Measurements from ENCODE around the gene CCDC85C. TPM values are rescaled to one million over a fixed set of nuclear protein-coding genes. Genes with fewer than 3 reads are reported as not detected.

Gene CCDC85C
- total RNA-seq, 1 experiment from 2014 or later: 33.2 TPM

DNA sequence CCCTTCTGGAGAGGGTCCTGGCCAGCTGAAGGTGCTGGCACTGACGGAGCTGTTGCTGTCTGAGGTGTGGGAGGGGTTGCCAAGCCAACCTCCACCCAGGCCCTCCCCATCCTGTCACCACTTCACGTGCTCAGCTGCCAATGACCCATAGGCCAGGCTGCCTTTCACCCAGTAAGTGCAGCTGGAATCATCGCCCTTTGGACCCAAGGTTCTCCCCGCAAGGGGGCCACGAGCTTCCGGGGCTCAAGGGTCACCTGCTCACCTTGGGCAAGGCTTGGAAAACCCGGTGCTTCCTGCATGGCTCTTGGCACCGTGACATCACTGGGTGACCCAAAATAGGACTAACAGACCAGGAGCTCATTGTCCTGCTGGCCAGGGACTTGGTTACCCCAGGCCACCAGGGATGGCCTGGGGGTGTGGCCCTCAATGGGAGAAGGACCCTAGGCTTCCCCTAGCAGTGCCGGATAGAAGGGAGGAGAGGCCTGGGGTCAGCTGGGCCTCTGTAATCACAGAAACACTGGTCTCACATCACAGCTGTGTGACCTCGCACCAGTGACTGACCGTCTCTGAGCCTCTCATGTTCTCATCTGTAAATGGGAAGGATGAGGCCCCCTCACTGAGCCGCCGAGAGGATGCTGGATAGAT is 51.3 kb downstream of the CCDC85C start:
- no peak overlapping the region for H3K4me2 ChIP-seq (ENCODE audit: insufficient read depth, insufficient read length, low read length)
- H3K18ac ChIP-seq (ENCODE audit: insufficient read length, low read depth, low read length): no peak overlapping the region
- H2AK5ac ChIP-seq (ENCODE audit: insufficient read length, low read length): no peak overlapping the region
- H2BK12ac ChIP-seq (ENCODE audit: insufficient read length, low read depth, low read length): no peak overlapping the region
- Mint-ChIP-seq H3K9me3 (no peaks in the 10 kb centered on the region), H3K4me3 (no peak overlapping the region; a peak in 1 of 5 replicates), H3K27me3 (ENCODE audit: low read depth) (no peaks in the 10 kb centered on the region; the same call in 1 of the 2 replicates), H3K27ac (peak overlapping the region in 1 of 3 experiments; percentile 90; a peak in 2 of 7 replicates), H3K36me3 (ENCODE audit: insufficient read depth in 1 of 3, low read depth in 3 of 3) (no peaks in the 10 kb centered on the region), H3K4me1 (peaks cover 33 to 44% of the 10 kb centered on the region in 2 experiments)
- H2BK20ac ChIP-seq (ENCODE audit: low read depth, low read length, poor library complexity, severe bottlenecking): no peak overlapping the region
- no peak overlapping the region for H3K4ac ChIP-seq (ENCODE audit: low read depth, low read length)
- no peaks in the 10 kb centered on the region; the same call in 1 of the 2 replicates for H3K79me2 ChIP-seq (ENCODE audit: insufficient read depth, low read length)
- H3K9ac ChIP-seq (ENCODE audit: extremely low read depth, insufficient read length, low read length): no peak overlapping the region
- no peak overlapping the region for H4K5ac ChIP-seq (ENCODE audit: insufficient read length, low read depth, low read length)
- no peaks in the 10 kb centered on the region; the same call in 1 of the 2 replicates for H3K4me1 ChIP-seq (ENCODE audit: insufficient read depth, low read length)
- H2BK5ac ChIP-seq (ENCODE audit: insufficient read length, low read length): no peak overlapping the region
- H2BK15ac ChIP-seq (ENCODE audit: low read depth, low read length): no peak overlapping the region
- no peak overlapping the region for H3K23ac ChIP-seq (ENCODE audit: insufficient read length, low read depth, low read length)
- H4K91ac ChIP-seq (ENCODE audit: insufficient read length, low read depth, low read length): no peak overlapping the region
- no peak overlapping the region for H2AFZ ChIP-seq (ENCODE audit: low read length)
- no CpG with 5 or more reads among the region's 13 CpGs for WGBS (ENCODE audit: extremely low coverage, insufficient read length, low lambda C conversion rate)
- H3T11ph ChIP-seq (ENCODE audit: low read length): no peak overlapping the region
- TF ChIP-seq, protein P1, sequence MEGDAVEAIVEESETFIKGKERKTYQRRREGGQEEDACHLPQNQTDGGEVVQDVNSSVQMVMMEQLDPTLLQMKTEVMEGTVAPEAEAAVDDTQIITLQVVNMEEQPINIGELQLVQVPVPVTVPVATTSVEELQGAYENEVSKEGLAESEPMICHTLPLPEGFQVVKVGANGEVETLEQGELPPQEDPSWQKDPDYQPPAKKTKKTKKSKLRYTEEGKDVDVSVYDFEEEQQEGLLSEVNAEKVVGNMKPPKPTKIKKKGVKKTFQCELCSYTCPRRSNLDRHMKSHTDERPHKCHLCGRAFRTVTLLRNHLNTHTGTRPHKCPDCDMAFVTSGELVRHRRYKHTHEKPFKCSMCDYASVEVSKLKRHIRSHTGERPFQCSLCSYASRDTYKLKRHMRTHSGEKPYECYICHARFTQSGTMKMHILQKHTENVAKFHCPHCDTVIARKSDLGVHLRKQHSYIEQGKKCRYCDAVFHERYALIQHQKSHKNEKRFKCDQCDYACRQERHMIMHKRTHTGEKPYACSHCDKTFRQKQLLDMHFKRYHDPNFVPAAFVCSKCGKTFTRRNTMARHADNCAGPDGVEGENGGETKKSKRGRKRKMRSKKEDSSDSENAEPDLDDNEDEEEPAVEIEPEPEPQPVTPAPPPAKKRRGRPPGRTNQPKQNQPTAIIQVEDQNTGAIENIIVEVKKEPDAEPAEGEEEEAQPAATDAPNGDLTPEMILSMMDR (conservative IDR thresholded peaks at IDR 0.05): no peak
- H4K20me1 ChIP-seq (ENCODE audit: control insufficient read depth, insufficient read depth, insufficient read length): peaks cover 3% of the 10 kb centered on the region
- H3K23me2 ChIP-seq (ENCODE audit: insufficient read length, low read depth, low read length, poor library complexity, severe bottlenecking): no peaks in the 10 kb centered on the region
- 0 out of 2 replicates have a peak, but pooled peaks cover 2% of the 10 kb centered on the region for H3K27me3 ChIP-seq (ENCODE audit: insufficient read depth, low read length)
- H2BK120ac ChIP-seq (ENCODE audit: low read depth, low read length, poor library complexity, severe bottlenecking): no peak overlapping the region
- no peak for DNase-seq
- H3K14ac ChIP-seq (ENCODE audit: insufficient read depth, low read length): no peak overlapping the region; the same call in 1 of the 2 replicates
- H3K9me3 ChIP-seq (ENCODE audit: control insufficient read depth, low read depth, low read length): no peaks in the 10 kb centered on the region
- no peak overlapping the region for H3K27ac ChIP-seq (ENCODE audit: insufficient read length, low read depth, low read length)
- no peak overlapping the region for H3K56ac ChIP-seq (ENCODE audit: insufficient read length, low read depth, low read length)
- no peaks in the 10 kb centered on the region for H3K79me1 ChIP-seq (ENCODE audit: insufficient read depth, low read depth, low read length, poor library complexity, severe bottlenecking)
- no peak overlapping the region for H4K8ac ChIP-seq (replicated peaks; ENCODE audit: insufficient read length, low read depth, low read length)
